MM.1S (cell line): ENCODE measurements around the gene OTUD3.

Experiments used
- DNase-seq: peaks from one replicate; pipeline ENCODE4 v3.0.0-alpha.2; 2015
- H2AFZ ChIP-seq: fragments of 300-600 bp; sonication (generic); 2 replicates; pipeline ENCODE4 v1.6.0; 2016; ENCODE audit warnings: antibody characterized with exemption, low read length
- H3F3A ChIP-seq: fragments of 300-600 bp; sonication (generic); 2 replicates; pipeline ENCODE4 v1.6.1; 2016; ENCODE audit warnings: mild to moderate bottlenecking, antibody characterized with exemption, low read length, moderate library complexity, mixed read lengths; ENCODE audit not compliant: insufficient read depth
- H3K27ac ChIP-seq: fragments of 300-600 bp; sonication (generic); 2 replicates; pipeline ENCODE4 v1.5.1; 2016; ENCODE audit warnings: mild to moderate bottlenecking, low read length
- H3K27me3 ChIP-seq: fragments of 300-600 bp; sonication (generic); replicated peaks from 2 replicates; pipeline ENCODE4 v1.6.0; 2016; ENCODE audit warnings: low read length; ENCODE audit not compliant: insufficient read depth
- H3K36me3 ChIP-seq: fragments of 300-600 bp; sonication (generic); replicated peaks from 2 replicates; pipeline ENCODE4 v1.6.1; 2016; ENCODE audit warnings: mild to moderate bottlenecking, low read length, mixed read lengths; ENCODE audit not compliant: insufficient read depth
- H3K4me1 ChIP-seq: fragments of 300-600 bp; sonication (generic); 2 replicates; pipeline ENCODE4 v1.6.1; 2016; ENCODE audit warnings: low read length, mixed read lengths
- H3K4me2 ChIP-seq: fragments of 300-600 bp; sonication (generic); 2 replicates; pipeline ENCODE4 v1.6.0; 2016; ENCODE audit warnings: low read depth, low read length
- H3K4me3 ChIP-seq: fragments of 300-600 bp; sonication (generic); 2 replicates; pipeline ENCODE4 v1.5.1; 2016; ENCODE audit warnings: low read length, mixed read lengths
- H3K79me2 ChIP-seq: fragments of 300-600 bp; sonication (generic); 2 replicates; pipeline ENCODE4 v1.6.1; 2016; ENCODE audit warnings: mixed run types, low read length, mixed read lengths
- H3K9ac ChIP-seq: fragments of 300-600 bp; sonication (generic); 2 replicates; pipeline ENCODE4 v1.6.1; 2016; ENCODE audit warnings: low read length, mixed read lengths
- H3K9me2 ChIP-seq: fragments of 300-600 bp; sonication (generic); replicated peaks from 2 replicates; pipeline ENCODE4 v1.6.1; 2016; ENCODE audit warnings: mild to moderate bottlenecking, low read length, mixed read lengths; ENCODE audit not compliant: insufficient read depth
- H3K9me3 ChIP-seq: fragments of 300-600 bp; sonication (generic); replicated peaks from 2 replicates; pipeline ENCODE4 v1.6.1; 2016; ENCODE audit warnings: mild to moderate bottlenecking, low read length, mixed read lengths; ENCODE audit not compliant: insufficient read depth
- H4K20me1 ChIP-seq: fragments of 300-600 bp; sonication (generic); 2 replicates; pipeline ENCODE4 v1.6.1; 2016; ENCODE audit warnings: mild to moderate bottlenecking, low read length, moderate library complexity, mixed read lengths; ENCODE audit not compliant: insufficient read depth
- CTCF ChIP-seq: fragments of 300-600 bp; sonication (generic); IDR thresholded peaks from 2 replicates; pipeline ENCODE4 v1.5.1; 2016; ENCODE audit warnings: antibody characterized with exemption, low read length, mixed read lengths
- EZH2 ChIP-seq: fragments of 300-600 bp; sonication (generic); optimal IDR thresholded peaks from 2 replicates; pipeline ENCODE3; 2017; ENCODE audit warnings: low read depth, mild to moderate bottlenecking, antibody characterized with exemption, low read length, mixed read lengths
- EZH2phosphoT487 ChIP-seq: fragments of 300-600 bp; sonication (generic); IDR thresholded peaks from 2 replicates; pipeline ENCODE4 v1.6.1; 2018; ENCODE audit warnings: antibody characterized with exemption, low read length

Gene OTUD3

GRCh38 chr1:19901653-19902052, 19.5 kb downstream of the OTUD3 start:
- no peaks in the 10 kb centered on the region for H3K79me2 ChIP-seq
- H3F3A ChIP-seq = no peaks in the 10 kb centered on the region
- no peak overlapping the region for H2AFZ ChIP-seq
- H3K4me2 ChIP-seq = no peak overlapping the region
- TF ChIP-seq EZH2phosphoT487 = no peak
- TF ChIP-seq CTCF = no peak
- TF ChIP-seq EZH2 = no peak
- no peaks in the 10 kb centered on the region for H3K4me1 ChIP-seq
- H3K27ac ChIP-seq = no peak overlapping the region
- no peaks in the 10 kb centered on the region for H4K20me1 ChIP-seq
- no peaks in the 10 kb centered on the region for H3K27me3 ChIP-seq
- H3K4me3 ChIP-seq = no peak overlapping the region
- no peaks in the 10 kb centered on the region for H3K9me2 ChIP-seq
- H3K9me3 ChIP-seq = no peaks in the 10 kb centered on the region
- H3K36me3 ChIP-seq = no peaks in the 10 kb centered on the region; the same call in 1 of the 2 replicates
- H3K9ac ChIP-seq = no peak overlapping the region
- no peak for DNase-seq

GRCh38 chr1:19903621-19904020, 21.4 kb downstream of the OTUD3 start:
- H3K27ac ChIP-seq = no peak overlapping the region
- no peak for DNase-seq
- TF ChIP-seq CTCF (no peak), EZH2phosphoT487 (no peak), EZH2 (no peak)
- no peak overlapping the region for H3K4me2 ChIP-seq
- no peaks in the 10 kb centered on the region; the same call in 1 of the 2 replicates for H3K36me3 ChIP-seq
- no peaks in the 10 kb centered on the region for H3K9me2 ChIP-seq
- H3K9me3 ChIP-seq = no peaks in the 10 kb centered on the region
- H3K4me3 ChIP-seq = no peak overlapping the region
- no peaks in the 10 kb centered on the region for H3K4me1 ChIP-seq
- H4K20me1 ChIP-seq = no peaks in the 10 kb centered on the region
- no peaks in the 10 kb centered on the region for H3K27me3 ChIP-seq
- no peak overlapping the region for H3K9ac ChIP-seq
- H2AFZ ChIP-seq = no peak overlapping the region
- H3F3A ChIP-seq = no peaks in the 10 kb centered on the region
- no peaks in the 10 kb centered on the region for H3K79me2 ChIP-seq

- H3K27ac ChIP-seq = no peak overlapping the region
- H2AFZ ChIP-seq = no peak overlapping the region
- no peaks in the 10 kb centered on the region for H3F3A ChIP-seq
- no peaks in the 10 kb centered on the region for H3K9me3 ChIP-seq
- H3K9ac ChIP-seq = no peak overlapping the region
- no peaks in the 10 kb centered on the region for H3K9me2 ChIP-seq
- DNase-seq = no peak
- TF ChIP-seq EZH2 = no peak
- no peaks in the 10 kb centered on the region for H3K36me3 ChIP-seq
- H3K4me2 ChIP-seq = no peak overlapping the region
- H3K27me3 ChIP-seq = no peaks in the 10 kb centered on the region
- H4K20me1 ChIP-seq = no peaks in the 10 kb centered on the region
- H3K4me1 ChIP-seq = no peaks in the 10 kb centered on the region
- H3K4me3 ChIP-seq = no peak overlapping the region
- no peaks in the 10 kb centered on the region for H3K79me2 ChIP-seq
These were observed 25.3 kb downstream of the OTUD3 start for GRCh38 chr1:19907456-19907855.

- Histone ChIP-seq H3K27me3 (no peaks in the 10 kb centered on the region), H3K9ac (no peak overlapping the region), H3K79me2 (no peaks in the 10 kb centered on the region), H3K36me3 (no peaks in the 10 kb centered on the region), H2AFZ (no peak overlapping the region), H3K27ac (no peak overlapping the region), H3K4me2 (no peak overlapping the region), H3K9me2 (no peaks in the 10 kb centered on the region), H4K20me1 (no peaks in the 10 kb centered on the region), H3K9me3 (no peaks in the 10 kb centered on the region), H3F3A (no peaks in the 10 kb centered on the region), H3K4me1 (no peaks in the 10 kb centered on the region), H3K4me3 (no peak overlapping the region)
- DNase-seq = no peak
- no peak for TF ChIP-seq EZH2
- no peak for TF ChIP-seq CTCF
- TF ChIP-seq EZH2phosphoT487 = no peak
These were observed 27.2 kb downstream of the OTUD3 start for GRCh38 chr1:19909392-19909791.
